ENCODE results near the gene LAMC3. TPM values are rescaled to one million over a fixed set of nuclear protein-coding genes. Genes with fewer than 3 reads are reported as not detected.

The LAMC3 gene
- total RNA-seq, 1 experiment from 2014 or later: not detected

- Mint-ChIP-seq H3K36me3 (ENCODE audit: insufficient read depth, unreplicated experiment) (peaks cover 8% of the 10 kb centered on the region), H3K4me1 (ENCODE audit: insufficient read depth, unreplicated experiment) (no peaks in the 10 kb centered on the region), H3K4me3 (ENCODE audit: unreplicated experiment) (no peak overlapping the region), H3K9me3 (ENCODE audit: unreplicated experiment) (no peaks in the 10 kb centered on the region), H3K27me3 (ENCODE audit: insufficient read depth, unreplicated experiment) (no peaks in the 10 kb centered on the region), H3K27ac (ENCODE audit: low read depth, unreplicated experiment) (no peak overlapping the region)
- TF ChIP-seq, protein P1, sequence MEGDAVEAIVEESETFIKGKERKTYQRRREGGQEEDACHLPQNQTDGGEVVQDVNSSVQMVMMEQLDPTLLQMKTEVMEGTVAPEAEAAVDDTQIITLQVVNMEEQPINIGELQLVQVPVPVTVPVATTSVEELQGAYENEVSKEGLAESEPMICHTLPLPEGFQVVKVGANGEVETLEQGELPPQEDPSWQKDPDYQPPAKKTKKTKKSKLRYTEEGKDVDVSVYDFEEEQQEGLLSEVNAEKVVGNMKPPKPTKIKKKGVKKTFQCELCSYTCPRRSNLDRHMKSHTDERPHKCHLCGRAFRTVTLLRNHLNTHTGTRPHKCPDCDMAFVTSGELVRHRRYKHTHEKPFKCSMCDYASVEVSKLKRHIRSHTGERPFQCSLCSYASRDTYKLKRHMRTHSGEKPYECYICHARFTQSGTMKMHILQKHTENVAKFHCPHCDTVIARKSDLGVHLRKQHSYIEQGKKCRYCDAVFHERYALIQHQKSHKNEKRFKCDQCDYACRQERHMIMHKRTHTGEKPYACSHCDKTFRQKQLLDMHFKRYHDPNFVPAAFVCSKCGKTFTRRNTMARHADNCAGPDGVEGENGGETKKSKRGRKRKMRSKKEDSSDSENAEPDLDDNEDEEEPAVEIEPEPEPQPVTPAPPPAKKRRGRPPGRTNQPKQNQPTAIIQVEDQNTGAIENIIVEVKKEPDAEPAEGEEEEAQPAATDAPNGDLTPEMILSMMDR (IDR thresholded peaks at IDR 0.05; ENCODE audit: unreplicated experiment): no peak
- ChIA-PET POLR2A (no interaction called here), CTCF (interaction anchor here (0.7 kb wide), 1 partner anchor 122 kb away, joined by 3 read pairs; no protein-coding TSS in a partner anchor)
- BruUV-seq (replicated peaks): no TSS peak
- intact Hi-C loops (cut with micrococcal nuclease): no loop called here
- DNase-seq (ENCODE audit: unreplicated experiment): no peak
Observed at GRCh38 chr9:130987738-130988399, 21.1 kb upstream of the LAMC3 start.

DNA sequence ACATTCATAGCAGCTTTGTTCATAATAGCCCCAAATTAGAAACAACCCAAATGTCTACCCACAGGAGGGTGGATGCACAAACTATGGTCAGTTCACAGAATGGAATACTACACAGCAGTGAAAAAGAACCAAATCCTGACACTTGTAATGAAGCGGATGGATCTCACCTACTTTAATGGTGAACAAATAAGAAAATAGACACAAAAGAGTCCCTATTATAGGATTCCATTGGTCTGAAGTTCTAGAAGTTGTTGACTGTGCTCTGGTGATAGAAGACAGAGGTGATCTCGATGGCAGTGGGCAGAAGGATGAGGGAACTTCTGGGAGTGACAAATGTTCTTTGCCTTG, 20.6 kb upstream of the LAMC3 start:
- intact Hi-C loops (cut with micrococcal nuclease): no loop called here
- no peaks in the 10 kb centered on the region for H3K9me3 Mint-ChIP-seq (ENCODE audit: unreplicated experiment)
- DNase-seq (ENCODE audit: unreplicated experiment): no peak
- H3K27ac Mint-ChIP-seq (ENCODE audit: low read depth, unreplicated experiment): no peak overlapping the region
- peaks cover 8% of the 10 kb centered on the region for H3K36me3 Mint-ChIP-seq (ENCODE audit: insufficient read depth, unreplicated experiment)
- ChIA-PET POLR2A (no interaction called here), CTCF (interaction anchor here (0.6 kb wide), 1 partner anchor 19 kb away, joined by 3 read pairs; no protein-coding TSS in a partner anchor)
- H3K4me1 Mint-ChIP-seq (ENCODE audit: insufficient read depth, unreplicated experiment): no peaks in the 10 kb centered on the region
- no peak overlapping the region for H3K4me3 Mint-ChIP-seq (ENCODE audit: unreplicated experiment)
- no TSS peak for BruUV-seq (replicated peaks)
- no peaks in the 10 kb centered on the region for H3K27me3 Mint-ChIP-seq (ENCODE audit: insufficient read depth, unreplicated experiment)
- TF ChIP-seq, protein P1 (IDR thresholded peaks at IDR 0.05; ENCODE audit: unreplicated experiment): no peak

DNA sequence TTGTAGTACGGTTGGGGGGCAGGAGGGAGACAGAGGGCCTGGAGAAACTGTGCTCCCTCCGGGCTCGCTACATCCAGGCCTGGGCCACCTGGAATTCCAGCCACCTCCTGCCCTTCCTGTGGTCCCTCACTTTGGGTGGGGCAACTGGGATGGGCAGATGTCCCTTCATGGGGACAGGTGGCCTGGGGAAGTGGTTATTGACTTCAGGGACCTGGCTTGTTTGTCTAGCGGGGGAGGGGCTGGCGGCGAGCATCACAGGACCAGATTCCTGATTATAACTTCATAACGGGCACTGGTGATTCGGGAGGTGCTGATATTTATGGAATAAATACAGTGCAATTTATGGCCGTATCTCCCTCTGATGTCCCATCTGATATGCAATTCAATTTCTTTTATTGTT, 20.1 kb upstream of the LAMC3 start:
- TF ChIP-seq, protein P1 (IDR thresholded peaks at IDR 0.05; ENCODE audit: unreplicated experiment): no peak
- ChIA-PET POLR2A (no interaction called here), CTCF (interaction anchor here (0.6 kb wide), 1 partner anchor 18 kb away, joined by 3 read pairs; no protein-coding TSS in a partner anchor)
- Mint-ChIP-seq H3K36me3 (ENCODE audit: insufficient read depth, unreplicated experiment) (peaks cover 8% of the 10 kb centered on the region), H3K4me1 (ENCODE audit: insufficient read depth, unreplicated experiment) (no peaks in the 10 kb centered on the region), H3K27ac (ENCODE audit: low read depth, unreplicated experiment) (no peak overlapping the region), H3K4me3 (ENCODE audit: unreplicated experiment) (no peak overlapping the region), H3K27me3 (ENCODE audit: insufficient read depth, unreplicated experiment) (no peaks in the 10 kb centered on the region), H3K9me3 (ENCODE audit: unreplicated experiment) (no peaks in the 10 kb centered on the region)
- no TSS peak for BruUV-seq (replicated peaks)
- DNase-seq (ENCODE audit: unreplicated experiment): no peak
- intact Hi-C loops (cut with micrococcal nuclease): no loop called here

DNA sequence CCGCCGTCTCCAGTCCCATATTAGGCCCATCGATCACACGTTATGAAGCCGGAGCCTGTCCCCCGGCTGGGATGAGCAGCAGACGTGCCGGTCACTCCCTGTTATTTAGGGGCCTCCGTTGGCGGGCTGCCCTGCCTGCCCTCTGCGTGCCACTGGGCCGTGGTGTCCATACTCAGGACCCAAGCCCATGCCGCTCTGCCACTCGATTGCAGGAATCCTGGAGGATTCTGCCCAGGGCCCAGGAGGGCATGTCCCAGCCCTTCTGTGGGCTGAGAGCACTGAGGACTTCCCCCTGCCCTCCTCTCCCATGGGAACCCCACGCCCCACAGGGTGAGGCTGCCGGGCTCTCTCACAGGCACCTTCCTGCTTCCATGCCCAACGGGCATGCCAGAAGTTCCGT, 19.6 kb upstream of the LAMC3 start:
- TF ChIP-seq, protein P1 (IDR thresholded peaks at IDR 0.05; ENCODE audit: unreplicated experiment): no peak
- H3K4me1 Mint-ChIP-seq (ENCODE audit: insufficient read depth, unreplicated experiment): peaks cover 1% of the 10 kb centered on the region
- intact Hi-C loops (cut with micrococcal nuclease): no loop called here
- peaks cover 5% of the 10 kb centered on the region for H3K36me3 Mint-ChIP-seq (ENCODE audit: insufficient read depth, unreplicated experiment)
- H3K4me3 Mint-ChIP-seq (ENCODE audit: unreplicated experiment): no peak overlapping the region
- CTCF ChIA-PET: no interaction called here
- H3K9me3 Mint-ChIP-seq (ENCODE audit: unreplicated experiment): no peaks in the 10 kb centered on the region
- no peak overlapping the region for H3K27ac Mint-ChIP-seq (ENCODE audit: low read depth, unreplicated experiment)
- no TSS peak for BruUV-seq (replicated peaks)
- POLR2A ChIA-PET: no interaction called here
- no peaks in the 10 kb centered on the region for H3K27me3 Mint-ChIP-seq (ENCODE audit: insufficient read depth, unreplicated experiment)
- no peak for DNase-seq (ENCODE audit: unreplicated experiment)

Data from MCF 10A (cell line).